Sigmoid colon (tissue), 3 donors: ENCODE measurements around the gene NRP2.

Experiments
- CTCF ChIP-seq, 4 experiments: fragments of 450-650 bp in 3 of 4; fragments of 200-600 bp in 1 of 4; IDR thresholded peaks; one replicate each; pipeline ENCODE4 v1.5.1; 2016 to 2019; ENCODE audit warnings: antibody characterized with exemption in 4 of 4, mild to moderate bottlenecking in 3 of 4, moderate library complexity in 2 of 4
- POLR2A ChIP-seq, 2 donors: fragments of 450-650 bp; IDR thresholded peaks; one replicate each; pipeline ENCODE4 v1.6.1; 2016; ENCODE audit warnings: antibody characterized with exemption in 2 of 2, mild to moderate bottlenecking in 2 of 2, moderate library complexity in 2 of 2

- TF ChIP-seq CTCF (IDR thresholded peaks at IDR 0.05) (no peak), POLR2A (IDR thresholded peaks at IDR 0.05) (no peak)
Measured at GRCh38 chr2:205665791-205666190, 16.5 kb upstream of the NRP2 start.
